ENCODE measurements around the gene GLIPR2.
"Not testable (repeated sequence)": the region's sequence is repeated elsewhere in the genome, so short reads cannot be mapped to it uniquely, and the experiment has no call there.

The GLIPR2 gene

GRCh38 chr9:36136272-36136893, at the start of gene GLIPR2:
Gene GLIPR2, plus strand, starts transcription at chr9:36136733. Its CDS starts 46 bp downstream, at chr9:36136779.
- peak within 1 kb of the TSS; percentile 68 for H3K4me3 ChIP-seq (ENCODE audit: low read depth, low read length)
- peak; percentile 31; the same call in 1 of the 2 replicates for TF ChIP-seq CTCF (IDR thresholded peaks at IDR 0.05; ENCODE audit: borderline replicate concordance, insufficient read depth, low read depth, low read length)

- not testable (repeated sequence) for H3K4me3 ChIP-seq (ENCODE audit: low read depth, low read length)
Observed at GRCh38 chr9:36087054-36087453, 49.5 kb upstream of the GLIPR2 start.

- TF ChIP-seq CTCF (IDR thresholded peaks at IDR 0.05; ENCODE audit: borderline replicate concordance, insufficient read depth, low read depth, low read length), result no peak
- H3K4me3 ChIP-seq (ENCODE audit: low read depth, low read length), result no peak overlapping the region
Observed at GRCh38 chr9:36088020-36088419, 48.5 kb upstream of the GLIPR2 start.

- H3K4me3 ChIP-seq (ENCODE audit: low read depth, low read length), result no peak overlapping the region
- no peak for TF ChIP-seq CTCF (IDR thresholded peaks at IDR 0.05; ENCODE audit: borderline replicate concordance, insufficient read depth, low read depth, low read length)
Observed at GRCh38 chr9:36091026-36091953, 45.2 kb upstream of the GLIPR2 start.

- no peak overlapping the region for H3K4me3 ChIP-seq (ENCODE audit: low read depth, low read length)
- TF ChIP-seq CTCF (IDR thresholded peaks at IDR 0.05; ENCODE audit: borderline replicate concordance, insufficient read depth, low read depth, low read length), result no peak
Observed at GRCh38 chr9:36092014-36092413, 44.5 kb upstream of the GLIPR2 start.

GRCh38 chr9:36092509-36093215, 43.9 kb upstream of the GLIPR2 start:
- TF ChIP-seq CTCF (IDR thresholded peaks at IDR 0.05; ENCODE audit: borderline replicate concordance, insufficient read depth, low read depth, low read length), result no peak
- no peak overlapping the region for H3K4me3 ChIP-seq (ENCODE audit: low read depth, low read length)

GRCh38 chr9:36093384-36093783, 43.1 kb upstream of the GLIPR2 start:
- no peak for TF ChIP-seq CTCF (IDR thresholded peaks at IDR 0.05; ENCODE audit: borderline replicate concordance, insufficient read depth, low read depth, low read length)
- H3K4me3 ChIP-seq (ENCODE audit: low read depth, low read length), result no peak overlapping the region
